Measurements from ENCODE around the gene MAGIX.
A peak's percentile ranks its signal among the peaks of the same experiment; 100 is the strongest.

The MAGIX gene

DNA sequence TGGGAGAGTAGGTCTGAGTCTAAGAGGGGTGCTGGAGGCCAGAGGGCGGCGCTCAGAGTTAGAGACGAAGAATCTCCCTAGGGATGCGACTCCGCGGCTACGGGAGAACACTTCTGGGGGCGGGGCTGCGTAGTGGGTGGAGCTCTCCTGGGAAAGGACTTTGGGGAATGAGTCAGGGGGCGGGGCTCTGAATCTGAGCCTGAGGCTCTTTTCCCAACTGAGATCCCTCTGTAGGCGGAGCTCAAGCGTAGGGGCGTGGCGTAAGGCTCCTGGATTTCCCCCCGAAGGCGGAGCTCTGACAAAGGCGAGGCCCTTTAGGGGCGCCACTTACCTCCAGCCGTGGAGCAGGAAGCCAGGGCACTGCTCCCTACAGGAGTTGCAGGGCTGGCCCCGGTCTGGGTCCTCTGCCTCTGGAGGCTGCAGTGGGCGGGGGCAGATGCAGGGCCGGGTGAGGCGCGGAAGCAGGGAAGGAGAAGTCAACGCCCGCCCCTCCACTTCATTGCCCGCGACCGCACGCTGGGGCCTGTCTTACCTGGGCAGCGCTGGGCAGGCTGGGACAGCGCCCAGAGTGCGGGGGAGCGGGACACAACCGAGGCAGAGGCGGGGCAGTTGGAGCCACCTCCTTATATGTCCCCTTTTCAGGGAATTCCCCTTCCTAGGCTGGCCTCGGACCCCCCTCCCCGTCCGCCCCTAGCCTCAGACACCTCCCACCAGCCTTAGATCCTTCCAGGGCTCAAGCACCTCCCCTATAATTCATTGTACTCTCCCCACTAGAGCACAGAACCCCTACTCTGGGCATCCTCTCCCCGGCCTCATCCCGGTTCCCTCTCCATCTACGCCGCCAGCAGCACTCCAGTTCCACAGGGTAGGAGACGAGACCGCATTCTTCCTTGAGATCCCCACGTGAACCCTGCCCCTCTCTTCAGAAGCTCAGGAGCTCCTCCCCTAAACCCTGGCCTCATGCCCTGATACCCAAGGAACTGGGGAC lies 22.0 kb downstream of the MAGIX start:
- peak in 1 of 2 donors; percentile 37 for DNase-seq

DNA sequence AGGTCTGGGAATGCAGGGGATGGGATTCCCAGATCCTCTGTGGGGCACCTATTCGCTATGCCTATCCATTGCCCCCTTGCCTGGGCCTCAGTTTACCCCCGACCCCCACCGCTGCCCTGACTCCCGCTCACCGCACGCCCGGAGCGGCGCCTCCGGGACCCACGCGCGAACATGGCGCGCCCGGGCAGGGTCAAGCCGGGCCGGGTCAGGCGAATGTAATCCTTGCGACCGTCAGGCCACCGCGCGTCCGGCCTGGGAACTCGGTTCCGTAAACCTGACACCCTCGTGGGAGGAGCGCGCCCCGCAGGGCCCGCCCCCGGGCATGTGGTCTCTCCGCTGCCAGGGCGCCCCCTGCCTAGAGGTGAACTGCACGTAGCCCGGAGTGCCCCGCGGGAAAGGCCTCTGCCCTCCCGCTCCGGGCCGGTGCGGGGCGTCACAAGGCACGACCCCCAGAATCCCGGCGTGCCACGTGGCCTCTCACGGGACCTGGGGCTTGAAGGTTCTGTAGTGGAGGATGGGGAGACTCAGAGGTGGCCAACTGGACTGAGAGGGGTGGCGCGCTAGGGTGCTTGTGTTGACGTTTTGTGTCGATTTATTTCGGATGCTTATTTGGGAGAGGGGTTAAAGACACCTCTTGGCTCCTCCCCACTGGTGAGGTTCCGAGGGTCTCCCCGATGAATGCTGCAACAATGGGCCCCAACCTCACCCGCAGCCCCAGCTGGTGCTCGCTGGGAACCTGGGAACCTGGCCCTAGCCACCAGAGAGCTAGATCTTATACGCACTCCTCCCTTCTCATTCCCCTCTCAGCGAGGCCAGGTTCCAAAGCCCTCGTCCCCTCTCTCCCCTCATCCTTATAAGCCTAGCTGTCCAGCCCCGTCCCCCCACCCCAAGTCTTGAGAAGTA lies 23.8 kb downstream of the MAGIX start, which contains the start of gene PRICKLE3:
Gene PRICKLE3 (minus strand): TSS at position 249 of the 903 bp plus-strand sequence. CDS start 76 bp downstream, at position 173.
- DNase-seq: peak; percentile 73 to 76

DNA sequence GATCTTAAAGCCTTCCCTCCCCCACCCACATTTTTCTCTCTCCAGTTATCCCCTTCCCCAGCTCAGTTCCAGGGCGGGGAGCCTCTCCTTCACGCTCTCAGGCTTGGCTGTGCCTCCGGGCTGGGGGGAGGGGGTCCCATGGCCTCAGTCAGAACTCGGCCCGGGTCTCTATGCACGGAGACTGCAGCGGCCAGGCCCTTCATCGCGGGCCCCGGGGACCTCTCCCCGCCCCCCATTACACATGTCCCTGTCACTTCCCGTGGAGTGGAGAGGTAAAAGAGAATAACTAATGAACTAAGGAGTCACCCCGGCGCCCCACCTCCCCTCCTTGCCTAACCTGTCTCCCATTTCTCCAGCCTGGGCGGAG lies 24.5 kb downstream of the MAGIX start:
- DNase-seq: no peak

- DNase-seq: no peak
These were observed 25.0 kb downstream of the MAGIX start for GRCh38 chrX:49187526-49187925.

GRCh38 chrX:49188468-49189076 lies 26.0 kb downstream of the MAGIX start:
- DNase-seq: no peak

DNA sequence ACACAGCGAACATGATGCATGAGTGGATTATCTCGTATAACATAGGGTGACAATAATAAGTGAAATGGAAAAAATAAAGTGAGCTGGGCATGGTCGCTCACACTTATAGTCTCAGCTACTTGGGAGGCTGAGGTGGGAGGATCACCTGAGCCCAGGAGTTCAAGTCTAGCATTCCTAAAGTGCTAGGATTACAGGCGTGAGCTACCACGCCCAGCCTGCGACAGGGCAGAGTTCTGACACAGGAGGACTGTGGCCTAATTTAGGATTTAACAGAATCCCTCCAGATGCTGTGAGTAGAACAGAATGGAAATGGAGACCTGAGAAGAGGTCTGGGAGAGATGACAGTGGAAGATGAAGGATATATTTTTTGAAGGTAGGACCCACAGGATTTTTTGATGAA lies 27.0 kb downstream of the MAGIX start:
- no peak for DNase-seq

GRCh38 chrX:49190821-49191573 lies 28.4 kb downstream of the MAGIX start:
- DNase-seq: peak; percentile 96

DNA sequence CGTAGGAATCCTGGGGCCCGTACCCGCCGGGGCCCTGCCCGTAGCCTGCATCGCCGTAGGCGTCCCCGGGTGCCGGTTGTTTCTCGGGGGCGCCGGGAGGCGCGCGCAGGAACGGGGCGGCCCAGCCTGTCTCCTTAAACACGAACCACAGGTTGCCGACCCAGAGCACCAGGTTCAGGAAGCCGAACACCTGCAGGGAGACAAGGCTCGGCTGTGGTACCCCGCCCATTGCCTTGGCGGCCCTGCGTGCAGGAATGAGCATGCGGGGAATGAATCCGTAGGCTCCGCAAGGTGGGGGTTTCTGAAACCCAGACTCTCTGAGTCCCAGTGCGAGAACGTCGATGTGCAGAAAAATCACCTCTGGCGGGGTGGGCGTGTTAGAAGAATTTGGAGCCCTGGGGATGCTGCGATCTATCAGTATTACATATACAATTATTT lies 29.0 kb downstream of the MAGIX start:
- no peak for DNase-seq

DNA sequence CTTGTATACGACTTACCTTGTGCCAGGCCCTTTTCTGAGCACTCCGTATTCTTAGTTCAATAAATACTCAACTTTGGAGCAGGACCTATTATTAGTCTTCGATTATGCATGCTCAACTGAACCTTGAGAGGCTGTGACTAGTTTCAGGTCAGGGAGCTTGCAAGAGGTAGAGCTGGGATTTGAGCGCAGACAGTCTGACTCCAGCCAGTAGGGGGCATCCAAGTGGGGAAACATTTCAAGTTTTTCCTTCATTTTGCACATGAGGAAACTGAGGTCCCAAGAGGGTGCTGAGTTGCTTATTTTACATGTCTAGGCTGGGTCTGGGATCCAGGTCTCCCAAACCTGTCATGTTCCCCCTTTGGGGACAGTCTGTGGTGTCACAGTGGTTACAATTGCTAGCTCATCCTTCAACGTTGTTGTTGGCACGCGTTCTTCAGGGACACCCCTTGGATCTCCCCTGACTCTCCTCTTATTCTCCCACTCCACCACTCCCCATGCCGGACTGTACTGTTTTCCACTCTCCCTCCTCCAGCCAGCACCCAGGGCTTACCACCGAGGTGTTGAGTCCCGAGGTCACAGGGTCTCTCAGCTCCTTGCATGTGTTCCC lies 30.3 kb downstream of the MAGIX start:
- DNase-seq: peak in 1 of 2 donors; percentile 41

DNA sequence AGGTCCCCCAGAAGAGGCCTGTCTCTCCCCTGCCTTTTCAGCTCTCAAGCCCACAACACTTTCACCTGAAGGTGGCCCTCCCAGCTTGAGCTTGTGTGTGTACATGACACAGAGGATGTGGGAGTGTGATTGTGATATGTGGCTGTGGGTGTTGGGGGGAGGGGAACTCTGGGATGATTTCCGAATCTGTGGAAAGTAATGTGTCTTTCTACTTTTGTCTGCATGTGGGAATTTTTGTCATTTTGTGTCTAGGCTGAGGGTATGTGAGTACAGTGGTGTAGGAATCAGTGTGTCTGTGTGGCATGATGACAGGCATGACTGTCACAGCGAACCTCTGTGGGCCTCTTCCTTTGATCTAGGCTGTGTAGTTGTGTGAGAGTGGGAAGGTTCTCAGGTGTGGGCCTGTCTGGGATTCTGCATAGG lies 31.0 kb downstream of the MAGIX start:
- no peak for DNase-seq

- no peak for DNase-seq
These were observed 35.1 kb downstream of the MAGIX start for GRCh38 chrX:49197543-49198087.

- no peak for DNase-seq
These were observed 36.2 kb downstream of the MAGIX start for GRCh38 chrX:49198540-49199314.

DNA sequence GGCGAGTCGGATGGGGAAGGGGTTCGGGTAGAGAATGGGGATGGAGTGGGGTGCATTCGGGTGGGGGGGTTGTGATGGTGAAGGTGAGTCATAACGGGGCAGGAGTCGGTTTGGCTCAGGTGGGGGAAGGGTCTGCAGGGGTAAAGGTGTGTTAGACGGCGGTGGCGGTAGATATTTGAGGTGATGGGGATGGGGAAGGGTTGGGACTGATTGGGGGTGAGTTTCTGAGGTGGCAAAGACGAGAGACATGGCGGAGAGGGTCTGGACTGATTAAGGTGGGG lies 36.7 kb downstream of the MAGIX start:
- DNase-seq: no peak

GRCh38 chrX:49199906-49200771 lies 37.6 kb downstream of the MAGIX start, which contains the start of gene SYP:
Gene SYP, minus strand, starts transcription at chrX:49200193. Its CDS starts 7 bp downstream, at chrX:49200186.
- peak; percentile 90 for DNase-seq

DNA sequence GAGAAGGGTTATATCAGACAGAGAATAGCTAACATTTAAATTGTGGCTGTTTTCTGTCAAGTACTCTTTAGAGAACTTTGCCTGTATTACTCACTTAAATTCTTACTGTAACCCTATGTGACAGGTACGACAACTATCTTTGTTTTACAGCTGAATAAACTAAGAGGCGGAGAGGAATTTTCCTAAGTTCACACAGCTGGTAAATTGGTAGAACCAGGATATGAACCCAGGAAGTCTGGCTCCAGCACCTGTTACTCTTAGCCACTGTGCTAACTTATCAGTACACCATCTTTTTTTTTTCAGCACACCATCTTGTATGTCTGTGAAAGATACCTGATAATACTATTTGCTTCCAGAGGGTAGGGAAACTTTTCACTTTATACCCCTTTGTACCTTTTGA lies 39.5 kb downstream of the MAGIX start:
- no peak for DNase-seq

GRCh38 chrX:49203536-49203935 lies 41.0 kb downstream of the MAGIX start:
- no peak for DNase-seq

- no peak for DNase-seq
These were observed 41.5 kb downstream of the MAGIX start for GRCh38 chrX:49204017-49204416.

GRCh38 chrX:49204709-49205108 lies 42.2 kb downstream of the MAGIX start:
- no peak for DNase-seq

- DNase-seq: no peak
These were observed 42.9 kb downstream of the MAGIX start for GRCh38 chrX:49205443-49205842.

GRCh38 chrX:49206543-49206942 lies 44.0 kb downstream of the MAGIX start:
- DNase-seq: no peak
